WERI-Rb-1 (cell line): Measurements from ENCODE around the gene CYP2A7.
A peak's percentile ranks its signal among the peaks of the same experiment; 100 is the strongest.
"Not testable (repeated sequence)": the region's sequence is repeated elsewhere in the genome, so short reads cannot be mapped to it uniquely, and the experiment has no call there.

Experiments used
- DNase-seq: peaks from one replicate; pipeline ENCODE4 v3.0.0-alpha.2; 2020
- H3K27ac ChIP-seq: fragments of 250-450 bp; sonication (Bioruptor Pico); 2 replicates; pipeline ENCODE4 v1.5.1; 2020; ENCODE audit warnings: mild to moderate bottlenecking, moderate library complexity
- H3K27me3 ChIP-seq: fragments of 250-450 bp; sonication (Bioruptor Pico); 2 replicates; pipeline ENCODE4 v1.5.1; 2021; ENCODE audit warnings: mild to moderate bottlenecking, low read depth, moderate library complexity; ENCODE audit not compliant: insufficient read depth, severe bottlenecking
- H3K36me3 ChIP-seq: fragments of 250-450 bp; sonication (Bioruptor Pico); 2 replicates; pipeline ENCODE4 v1.5.1; 2020; ENCODE audit warnings: mild to moderate bottlenecking, moderate library complexity
- H3K4me3 ChIP-seq: 2 replicates; pipeline ENCODE4 v1.5.1; 2011; ENCODE audit warnings: low read depth, mild to moderate bottlenecking, control low read depth, low read length
- H3K9me3 ChIP-seq: fragments of 250-450 bp; sonication (Bioruptor Pico); 2 replicates; pipeline ENCODE4 v1.5.1; 2021; ENCODE audit warnings: mild to moderate bottlenecking, moderate library complexity; ENCODE audit not compliant: severe bottlenecking
- TF ChIP-seq, protein P1 (sequence below): IDR thresholded peaks from 2 replicates; pipeline ENCODE4 v1.5.1; 2011; ENCODE audit warnings: low read depth, mild to moderate bottlenecking, control low read depth, inconsistent platforms, low read length

Gene CYP2A7

DNA sequence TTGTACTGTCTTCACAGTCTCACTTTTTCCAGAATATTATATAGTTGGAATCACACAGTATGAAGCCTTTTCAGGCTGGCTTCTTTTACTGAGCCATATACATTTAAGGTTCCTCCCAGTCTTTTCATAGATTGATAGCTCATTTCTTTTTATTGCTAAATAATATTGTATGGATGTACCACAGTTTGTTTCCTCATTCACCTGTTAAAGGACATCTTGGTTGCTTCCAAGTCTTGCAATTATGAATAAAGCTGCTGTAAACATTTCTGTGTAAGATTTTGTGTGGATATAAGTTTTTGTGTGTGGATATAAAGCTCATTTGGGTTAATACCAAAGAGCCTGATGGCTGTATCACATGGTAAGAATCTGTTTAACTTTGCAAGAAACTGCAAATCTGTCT, 24.5 kb upstream of the CYP2A7 start:
- H3K27ac ChIP-seq = no peak overlapping the region
- no peaks in the 10 kb centered on the region for H3K27me3 ChIP-seq
- H3K36me3 ChIP-seq = no peaks in the 10 kb centered on the region
- no peak for DNase-seq
- TF ChIP-seq, protein P1, sequence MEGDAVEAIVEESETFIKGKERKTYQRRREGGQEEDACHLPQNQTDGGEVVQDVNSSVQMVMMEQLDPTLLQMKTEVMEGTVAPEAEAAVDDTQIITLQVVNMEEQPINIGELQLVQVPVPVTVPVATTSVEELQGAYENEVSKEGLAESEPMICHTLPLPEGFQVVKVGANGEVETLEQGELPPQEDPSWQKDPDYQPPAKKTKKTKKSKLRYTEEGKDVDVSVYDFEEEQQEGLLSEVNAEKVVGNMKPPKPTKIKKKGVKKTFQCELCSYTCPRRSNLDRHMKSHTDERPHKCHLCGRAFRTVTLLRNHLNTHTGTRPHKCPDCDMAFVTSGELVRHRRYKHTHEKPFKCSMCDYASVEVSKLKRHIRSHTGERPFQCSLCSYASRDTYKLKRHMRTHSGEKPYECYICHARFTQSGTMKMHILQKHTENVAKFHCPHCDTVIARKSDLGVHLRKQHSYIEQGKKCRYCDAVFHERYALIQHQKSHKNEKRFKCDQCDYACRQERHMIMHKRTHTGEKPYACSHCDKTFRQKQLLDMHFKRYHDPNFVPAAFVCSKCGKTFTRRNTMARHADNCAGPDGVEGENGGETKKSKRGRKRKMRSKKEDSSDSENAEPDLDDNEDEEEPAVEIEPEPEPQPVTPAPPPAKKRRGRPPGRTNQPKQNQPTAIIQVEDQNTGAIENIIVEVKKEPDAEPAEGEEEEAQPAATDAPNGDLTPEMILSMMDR = no peak
- H3K9me3 ChIP-seq = no peaks in the 10 kb centered on the region
- no peak overlapping the region for H3K4me3 ChIP-seq

DNA sequence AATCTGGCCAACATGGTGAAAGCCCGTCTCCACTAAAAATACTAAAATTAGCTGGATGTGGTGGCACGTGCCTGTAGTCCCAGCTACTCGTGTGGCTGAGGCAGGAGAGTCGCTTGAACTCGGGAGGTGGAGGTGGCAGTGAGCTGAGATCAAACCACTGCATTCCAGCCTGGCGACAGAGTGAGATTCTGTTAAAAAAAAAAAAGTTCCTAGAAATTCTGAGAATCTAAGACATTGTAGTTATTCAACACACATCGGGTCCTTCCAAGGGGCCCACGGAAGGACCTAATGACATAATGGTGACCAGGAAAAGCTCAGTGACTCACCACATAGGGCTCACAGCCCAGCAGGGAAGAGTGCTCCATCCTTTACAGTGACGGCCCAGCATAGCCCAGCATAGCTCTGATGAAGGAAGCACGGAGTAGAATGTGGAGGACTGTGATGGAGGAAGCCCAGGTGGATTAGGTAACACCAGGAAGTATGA, 22.7 kb upstream of the CYP2A7 start:
- H3K36me3 ChIP-seq, H3K27ac ChIP-seq, H3K9me3 ChIP-seq, H3K4me3 ChIP-seq, H3K27me3 ChIP-seq, DNase-seq: not testable (repeated sequence)

DNA sequence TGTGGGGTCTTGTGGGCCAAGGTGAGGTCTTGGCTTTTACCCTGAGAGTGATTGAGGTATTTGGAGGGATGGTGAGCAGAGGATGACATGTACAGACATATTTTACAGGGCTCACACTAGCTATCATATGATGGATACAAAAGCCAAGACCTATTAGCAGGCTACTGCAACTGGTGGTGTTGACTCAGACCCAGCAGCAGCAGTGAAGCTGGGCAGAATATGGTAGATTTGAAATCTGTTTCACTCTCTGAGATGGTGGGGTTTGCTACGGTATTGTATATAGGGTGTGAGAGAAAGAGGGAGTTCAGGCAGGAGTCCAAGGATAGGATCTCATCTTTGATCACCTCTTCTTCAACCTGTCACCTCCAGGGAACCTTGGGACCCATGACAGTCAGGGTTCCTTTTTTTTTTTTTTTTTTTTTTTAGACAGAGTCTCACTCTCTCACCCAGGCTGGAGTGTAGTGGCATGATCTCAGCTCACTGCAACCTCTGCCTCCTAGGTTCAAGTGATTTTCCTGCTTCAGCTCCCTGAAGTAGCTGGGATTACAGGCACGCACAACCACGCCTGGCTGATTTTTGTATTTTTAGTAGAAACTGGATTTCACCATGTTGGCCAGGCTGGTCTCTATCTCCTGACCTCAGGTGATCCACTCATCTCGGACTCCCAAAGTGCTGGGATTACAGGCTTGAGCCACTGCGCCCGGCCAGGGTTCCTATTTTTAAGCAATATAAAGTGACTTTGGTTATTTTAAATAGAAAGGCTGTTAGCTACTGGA, 20.1 kb upstream of the CYP2A7 start:
- not testable (repeated sequence) for H3K9me3 ChIP-seq, H3K27ac ChIP-seq, H3K36me3 ChIP-seq, H3K4me3 ChIP-seq, H3K27me3 ChIP-seq, DNase-seq

DNA sequence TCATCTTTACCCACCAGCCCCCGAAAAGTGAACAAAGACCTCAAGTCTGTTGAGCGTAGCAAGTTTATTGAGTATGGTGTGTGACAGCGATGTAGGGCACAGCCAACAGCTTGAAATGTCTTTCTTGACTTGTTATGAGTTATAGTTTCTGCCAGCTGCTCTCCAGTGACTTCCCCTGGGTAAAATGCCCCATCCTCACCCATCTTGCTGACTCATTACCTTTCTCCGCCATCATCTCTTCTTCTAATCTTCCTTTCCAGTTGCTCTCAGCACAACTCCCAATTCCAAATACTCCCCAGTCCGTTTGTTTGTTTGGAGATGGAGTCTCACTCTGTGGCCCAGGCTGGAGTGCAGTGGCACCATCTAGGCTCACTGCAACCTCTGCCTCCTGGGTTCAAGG, 18.5 kb upstream of the CYP2A7 start:
- not testable (repeated sequence) for H3K27ac ChIP-seq, H3K27me3 ChIP-seq, H3K36me3 ChIP-seq, H3K9me3 ChIP-seq, H3K4me3 ChIP-seq, DNase-seq

DNA sequence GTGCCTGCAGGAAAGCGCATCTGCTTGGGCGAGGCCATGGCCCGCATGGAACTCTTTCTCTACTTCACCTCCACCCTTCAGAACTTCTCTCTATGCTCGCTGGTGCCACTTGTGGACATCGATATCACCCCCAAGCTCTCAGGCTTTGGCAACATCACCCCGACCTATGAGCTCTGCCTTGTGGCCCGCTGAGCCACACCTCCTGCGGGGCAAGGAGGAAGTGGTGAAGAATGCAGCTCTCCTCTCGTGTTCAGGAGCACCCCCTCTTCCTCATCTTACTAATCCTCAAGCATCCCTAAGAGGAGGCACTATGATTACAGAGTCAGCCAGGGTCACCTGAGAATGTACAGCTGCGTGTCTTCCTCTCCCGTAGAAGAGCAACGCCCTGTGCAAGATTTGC, 17.9 kb upstream of the CYP2A7 start:
- not testable (repeated sequence) for H3K27me3 ChIP-seq, H3K36me3 ChIP-seq

DNA sequence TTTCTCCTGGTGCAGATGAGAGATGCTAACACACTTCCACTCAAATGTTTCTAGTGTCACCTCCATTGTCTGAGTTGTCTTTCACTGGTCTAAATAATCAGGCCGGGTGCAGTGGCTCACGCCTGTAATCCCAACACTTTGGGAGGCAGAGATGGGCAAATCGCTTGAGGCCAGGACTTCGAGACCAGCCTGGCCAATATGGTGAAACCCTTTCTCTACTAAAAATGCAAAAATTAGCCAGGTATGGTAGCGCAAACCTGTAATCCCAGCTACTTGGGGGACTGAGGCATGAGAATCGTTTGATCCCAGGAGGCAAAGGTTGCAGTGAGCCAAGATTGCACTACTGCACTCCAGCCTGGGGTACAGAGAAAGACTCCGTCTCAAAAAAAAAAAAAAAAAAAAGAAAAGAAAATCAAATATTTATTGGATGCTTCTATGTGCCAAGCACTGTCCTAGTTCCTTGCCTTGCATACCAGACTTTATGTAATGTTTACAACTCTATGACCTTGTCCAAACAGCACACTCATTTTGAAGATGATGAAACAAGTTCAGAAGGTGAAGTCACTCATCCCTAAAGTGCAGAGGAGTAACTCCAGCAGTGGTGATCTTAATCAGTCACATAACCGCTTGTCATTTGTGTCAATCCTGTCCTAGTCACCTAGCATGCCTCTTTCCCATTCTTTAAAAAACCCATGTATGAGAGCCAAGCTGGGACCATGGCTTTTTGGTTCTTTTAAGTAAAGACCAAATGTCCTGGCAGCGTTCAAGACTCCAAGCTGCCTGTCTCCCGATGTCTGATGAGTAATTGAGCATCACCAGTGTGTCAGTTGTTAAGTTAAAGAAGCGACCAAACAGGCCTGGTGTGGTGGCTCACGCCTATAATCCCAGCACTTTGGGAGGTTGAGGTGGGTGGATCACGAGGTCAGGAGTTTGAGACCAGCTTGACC, 15.1 kb upstream of the CYP2A7 start:
- H3K9me3 ChIP-seq, H3K4me3 ChIP-seq, DNase-seq, H3K27ac ChIP-seq, H3K36me3 ChIP-seq, H3K27me3 ChIP-seq: not testable (repeated sequence)

More for the DNA sequence above, 17.9 kb upstream of the CYP2A7 start:
- DNase-seq = peak; percentile 16
- H3K27ac ChIP-seq, H3K4me3 ChIP-seq, H3K9me3 ChIP-seq: not testable (repeated sequence)

DNA sequence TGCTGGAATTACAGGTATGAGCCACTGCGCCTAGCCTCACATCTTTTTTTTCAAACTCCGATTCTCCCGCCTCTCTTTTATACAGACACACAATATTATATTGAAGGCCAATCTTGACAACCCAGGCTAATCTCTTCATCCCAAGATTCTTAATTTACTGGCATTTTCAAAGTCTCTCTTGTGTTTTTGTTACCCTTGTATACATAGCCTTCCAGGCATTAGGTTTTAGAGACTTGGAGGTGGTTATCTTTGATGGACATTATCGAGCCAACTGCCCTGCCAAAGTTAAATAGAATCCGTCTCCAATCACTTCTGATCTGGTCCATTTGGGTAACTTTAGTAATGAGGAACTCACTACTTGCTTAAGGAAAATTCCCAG, 14.4 kb upstream of the CYP2A7 start:
- no peaks in the 10 kb centered on the region for H3K9me3 ChIP-seq
- no peaks in the 10 kb centered on the region for H3K27me3 ChIP-seq
- no peaks in the 10 kb centered on the region for H3K36me3 ChIP-seq
- no peak overlapping the region for H3K27ac ChIP-seq
- TF ChIP-seq, protein P1 = no peak
- no peak for DNase-seq
- H3K4me3 ChIP-seq = no peak overlapping the region

DNA sequence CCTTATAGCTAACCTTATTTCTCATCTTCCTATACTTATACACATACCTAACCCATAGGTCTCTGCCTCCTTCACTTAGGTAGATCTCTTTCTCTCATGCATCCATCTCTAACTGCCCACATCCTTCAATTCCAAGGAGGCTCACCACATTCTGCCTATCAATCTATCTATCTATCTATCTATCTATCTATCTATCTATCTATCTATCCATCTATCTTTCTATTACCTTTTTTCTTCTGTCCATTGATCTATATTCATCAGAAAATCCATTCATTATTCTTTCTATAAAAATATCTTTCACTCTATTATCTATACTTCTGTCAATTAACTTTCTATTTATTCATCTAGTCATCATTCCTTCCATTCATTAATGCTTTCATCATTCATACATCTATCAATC, 11.1 kb upstream of the CYP2A7 start:
- H3K4me3 ChIP-seq = no peak overlapping the region
- TF ChIP-seq, protein P1 = no peak
- no peak overlapping the region for H3K27ac ChIP-seq
- H3K36me3 ChIP-seq = no peaks in the 10 kb centered on the region
- no peaks in the 10 kb centered on the region for H3K9me3 ChIP-seq
- H3K27me3 ChIP-seq = no peaks in the 10 kb centered on the region
- DNase-seq = no peak
